HG03442 (cell line): ENCODE measurements around the gene TDRKH.
"Not testable (repeated sequence)": the region's sequence is repeated elsewhere in the genome, so short reads cannot be mapped to it uniquely, and the experiment has no call there.

Experiments
- ATAC-seq: cut with Tn5 transposase; IDR thresholded peaks from one replicate; pipeline ENCODE4 v1.9.1; 2021; ENCODE audit warnings: mild to moderate bottlenecking, moderate library complexity; ENCODE audit not compliant: unreplicated experiment

Gene TDRKH

DNA sequence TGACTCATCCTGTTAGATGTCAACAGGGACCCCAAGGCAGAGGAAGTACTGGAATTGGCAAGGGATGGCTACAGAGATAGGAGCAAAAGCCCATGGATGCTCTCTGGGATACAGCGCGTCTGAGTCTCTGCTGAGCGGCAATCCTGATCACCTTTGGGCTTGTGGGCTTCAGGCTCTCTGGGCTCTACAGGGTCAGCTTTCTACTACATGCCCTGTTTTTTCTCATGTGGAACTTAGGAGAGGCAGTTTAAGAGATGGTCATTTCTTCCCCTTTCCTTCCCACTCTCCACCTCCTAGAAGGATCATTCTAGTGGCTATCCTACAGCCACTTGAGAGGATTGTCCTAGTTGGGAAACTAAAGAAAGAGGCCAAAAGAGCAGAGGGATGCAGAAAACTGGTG lies 13.6 kb upstream of the TDRKH start:
- ATAC-seq, result no peak

DNA sequence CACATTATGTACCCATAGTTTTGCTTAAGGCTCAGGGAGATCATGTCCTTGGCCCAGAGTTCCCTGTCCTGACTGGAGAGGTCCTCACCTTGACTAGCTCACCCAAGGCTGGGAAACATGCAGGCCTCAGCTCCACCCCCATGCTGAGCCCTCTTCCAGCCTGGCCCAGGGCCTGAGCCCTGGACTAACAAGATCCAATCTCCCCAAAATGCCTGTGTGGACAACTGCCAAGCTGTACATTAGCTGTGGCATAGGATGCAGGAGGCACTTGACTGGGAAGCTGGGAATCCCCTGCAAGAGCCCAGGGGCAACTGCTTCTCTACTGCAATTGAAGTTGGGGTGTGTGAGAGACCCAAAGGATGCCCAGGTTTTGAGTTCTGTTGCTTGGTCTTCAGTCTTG lies 12.9 kb upstream of the TDRKH start:
- no peak for ATAC-seq

- ATAC-seq, result no peak
These were observed 12.1 kb upstream of the TDRKH start for GRCh38 chr1:151802372-151802771.

GRCh38 chr1:151801846-151802245 lies 11.5 kb upstream of the TDRKH start:
- ATAC-seq, result no peak

GRCh38 chr1:151801310-151801820 lies 11.1 kb upstream of the TDRKH start:
- no peak for ATAC-seq

- ATAC-seq, result no peak
These were observed 10.5 kb upstream of the TDRKH start for GRCh38 chr1:151800830-151801229.

DNA sequence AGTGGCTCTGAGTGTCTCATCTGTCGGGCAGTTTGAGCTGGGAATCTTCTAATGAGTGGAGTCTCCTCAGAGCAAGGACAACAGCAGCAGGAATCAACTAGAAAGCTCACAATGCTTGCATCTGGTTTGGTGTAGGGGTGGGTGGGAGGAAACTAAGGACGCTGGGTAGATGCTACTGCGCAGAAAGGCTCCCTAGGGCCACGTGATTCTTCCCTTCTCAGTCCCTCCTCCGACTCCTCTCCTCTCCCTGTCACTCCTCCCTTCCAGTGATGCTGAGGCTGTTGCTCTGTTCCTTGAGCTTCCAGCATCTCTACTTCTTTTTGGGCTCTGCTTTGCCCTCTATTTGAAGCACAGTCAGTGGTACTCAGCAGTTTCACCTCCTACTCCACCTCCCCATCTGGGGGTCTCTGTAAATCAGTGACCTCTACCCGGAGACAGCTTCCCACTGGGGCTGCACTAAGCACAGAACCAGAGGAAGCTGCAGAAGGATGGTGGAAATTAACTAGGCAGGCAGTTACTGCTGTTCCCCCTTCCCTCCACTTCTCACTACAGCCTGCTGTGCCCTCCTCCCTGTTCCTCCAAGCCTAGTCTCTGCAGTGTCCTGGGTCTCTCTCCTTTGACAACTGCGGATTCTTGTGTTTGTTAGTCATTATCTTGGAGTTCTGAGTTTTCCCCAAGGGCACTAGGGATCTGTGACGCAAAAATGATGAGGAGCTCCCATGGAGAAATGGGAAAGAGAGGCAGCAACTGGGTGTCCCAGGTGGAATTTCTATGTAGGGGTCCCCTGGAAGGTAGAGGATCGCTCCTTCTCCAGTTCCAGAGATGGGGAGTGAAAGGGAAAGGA lies 9.1 kb upstream of the TDRKH start:
- no peak for ATAC-seq

- no peak for ATAC-seq
These were observed 8.3 kb upstream of the TDRKH start for GRCh38 chr1:151798571-151798970.

DNA sequence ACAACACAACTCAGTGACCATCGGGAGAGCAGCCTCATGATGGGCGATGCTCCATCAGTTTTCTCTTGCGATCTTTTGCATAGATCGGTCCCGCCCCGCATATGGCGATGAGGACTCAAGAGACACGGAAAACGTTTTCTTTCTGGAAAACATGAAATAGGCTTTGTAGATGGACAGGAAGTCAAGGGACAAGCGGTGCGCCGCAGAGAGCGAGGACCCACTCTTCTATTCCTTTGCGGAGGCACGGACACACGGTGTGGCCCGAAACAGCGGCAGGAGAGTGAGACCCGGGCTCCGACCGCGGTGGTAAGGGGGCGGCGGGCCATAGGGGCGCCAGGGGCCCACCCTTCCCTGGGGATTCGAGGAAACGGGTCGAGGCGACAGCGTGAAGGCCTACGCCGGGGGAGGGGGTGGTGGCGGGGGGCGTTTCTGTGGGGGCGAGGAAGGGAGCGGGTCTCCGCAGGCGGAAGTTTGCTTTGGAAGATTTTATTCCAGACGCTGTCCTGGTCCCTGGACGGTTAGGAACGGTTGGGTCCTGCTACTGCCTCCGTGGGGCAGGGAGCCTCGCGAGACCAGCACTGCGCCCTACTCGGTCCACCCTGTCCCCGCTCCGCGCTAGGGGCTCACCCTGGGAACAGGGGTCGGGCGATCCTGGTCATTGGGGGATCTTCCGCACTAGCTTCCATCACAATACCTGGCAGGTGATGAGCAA lies 796 bp upstream of the TDRKH start:
- ATAC-seq, result no peak

GRCh38 chr1:151787689-151788088 lies 2.6 kb downstream of the TDRKH start:
- ATAC-seq, result no peak

DNA sequence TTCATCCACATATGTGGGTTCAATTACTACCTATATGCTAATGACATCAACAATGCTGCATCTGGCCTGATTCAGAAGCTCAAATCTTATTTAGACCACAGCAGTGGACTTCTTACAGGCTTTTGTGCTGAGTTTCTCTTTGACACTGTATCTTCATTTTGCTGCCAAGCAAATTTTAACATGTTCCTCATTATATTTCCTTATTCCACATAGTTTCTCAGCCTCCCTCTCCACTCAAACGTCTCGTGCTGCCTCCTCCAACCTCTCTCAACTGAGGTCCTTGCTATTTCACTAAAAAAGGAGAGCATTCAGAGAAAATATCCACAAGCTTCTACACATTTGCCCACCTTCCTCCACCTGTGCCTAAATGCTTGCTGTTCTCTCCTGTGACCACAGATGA lies 6.5 kb downstream of the TDRKH start:
- ATAC-seq, result no peak

DNA sequence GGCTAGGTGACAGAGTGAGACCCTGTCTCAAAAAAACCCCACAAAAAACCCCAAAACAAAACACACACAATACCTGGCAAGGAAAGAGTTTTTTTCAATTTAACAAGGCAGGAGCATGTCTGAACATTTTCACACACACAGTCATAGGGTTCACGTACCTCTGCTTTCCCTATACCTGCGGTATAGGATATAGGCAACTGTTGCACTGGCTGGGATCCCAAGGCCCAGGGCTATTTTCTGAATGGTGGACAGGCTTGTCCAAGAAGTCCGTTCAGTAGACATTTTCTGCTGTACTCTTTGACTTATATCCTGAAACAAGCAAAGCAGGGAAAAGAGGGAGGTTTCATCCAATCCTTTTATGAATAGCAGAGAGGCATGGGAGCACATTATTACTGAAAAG lies 7.6 kb downstream of the TDRKH start:
- no peak for ATAC-seq

- ATAC-seq, result not testable (repeated sequence)
These were observed 8.3 kb downstream of the TDRKH start for GRCh38 chr1:151782026-151782425.

DNA sequence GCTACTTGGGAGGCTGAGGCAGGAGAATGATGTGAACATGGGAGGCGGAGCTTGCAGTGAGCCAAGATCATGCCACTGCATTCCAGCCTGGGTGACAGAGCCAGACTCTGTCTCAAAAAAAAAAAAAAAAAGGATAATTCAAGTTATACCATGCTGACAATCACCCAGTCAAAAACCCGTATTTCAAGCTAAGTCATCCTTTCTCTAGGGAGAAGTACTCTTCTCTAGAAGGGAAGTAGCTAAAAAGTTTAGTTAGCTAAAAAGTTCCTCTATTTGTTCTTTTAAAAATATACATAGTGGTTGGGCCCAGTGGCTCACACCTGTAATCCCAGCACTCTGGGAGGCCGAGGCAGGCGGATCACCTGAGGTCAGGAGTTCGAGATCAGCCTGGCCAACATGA lies 9.6 kb downstream of the TDRKH start:
- ATAC-seq, result not testable (repeated sequence)

DNA sequence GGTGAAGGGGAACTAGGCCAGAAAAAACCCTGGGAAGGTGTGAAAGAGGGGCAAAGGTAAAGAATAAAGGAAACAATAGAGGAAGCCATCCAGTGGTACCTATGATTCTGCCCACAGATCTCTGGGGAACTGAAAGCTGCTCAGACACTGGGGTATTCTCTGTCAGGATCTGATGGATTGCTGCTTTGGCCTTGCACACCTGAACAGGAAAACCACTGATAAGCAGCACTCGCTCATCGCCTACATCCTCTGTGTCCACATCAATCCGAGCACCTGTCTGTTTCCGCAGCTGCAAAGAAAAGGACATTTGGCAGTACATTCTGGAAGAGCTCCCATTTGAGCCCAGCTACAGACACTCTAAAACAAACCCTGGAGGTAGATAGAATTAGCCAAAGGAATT lies 10.4 kb downstream of the TDRKH start:
- ATAC-seq, result no peak

DNA sequence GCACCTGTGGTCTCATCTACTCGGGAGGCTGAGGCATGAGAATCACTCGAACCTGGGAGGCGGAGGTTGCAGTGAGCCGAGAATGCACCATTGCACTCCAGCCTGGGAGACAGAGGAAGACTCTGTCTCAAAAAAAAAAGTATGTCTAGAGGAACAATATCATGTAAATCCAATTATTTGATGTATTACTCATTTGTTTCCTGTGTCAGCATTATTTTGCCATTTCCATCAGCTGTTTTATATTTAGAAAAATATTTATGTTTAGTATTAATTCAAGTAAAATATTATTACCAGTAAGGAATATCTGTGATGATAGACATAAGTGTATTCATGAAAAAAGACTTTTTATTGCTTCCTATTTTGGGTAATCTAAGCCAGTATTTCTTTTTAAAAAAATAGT lies 13.0 kb downstream of the TDRKH start:
- no peak for ATAC-seq

DNA sequence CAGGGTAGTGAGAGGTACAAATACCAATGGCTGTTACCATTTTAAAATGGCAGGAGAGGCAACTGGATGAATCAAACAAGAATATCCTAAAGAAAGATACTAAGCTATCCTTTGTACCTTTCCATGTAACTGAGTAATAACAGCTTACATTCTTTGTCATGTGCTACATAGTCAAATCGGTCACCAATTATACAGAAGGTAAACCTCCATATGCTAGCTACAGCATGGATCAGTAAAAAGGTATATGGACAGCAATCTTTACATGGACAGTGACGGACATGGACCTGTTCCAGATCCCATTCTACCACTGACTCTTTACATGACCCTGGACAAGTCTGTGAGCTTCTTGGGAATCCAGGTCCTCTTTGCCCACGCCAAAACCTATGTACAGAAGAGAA lies 13.6 kb downstream of the TDRKH start:
- no peak for ATAC-seq

GRCh38 chr1:151775894-151776664 lies 14.2 kb downstream of the TDRKH start:
- ATAC-seq, result no peak

DNA sequence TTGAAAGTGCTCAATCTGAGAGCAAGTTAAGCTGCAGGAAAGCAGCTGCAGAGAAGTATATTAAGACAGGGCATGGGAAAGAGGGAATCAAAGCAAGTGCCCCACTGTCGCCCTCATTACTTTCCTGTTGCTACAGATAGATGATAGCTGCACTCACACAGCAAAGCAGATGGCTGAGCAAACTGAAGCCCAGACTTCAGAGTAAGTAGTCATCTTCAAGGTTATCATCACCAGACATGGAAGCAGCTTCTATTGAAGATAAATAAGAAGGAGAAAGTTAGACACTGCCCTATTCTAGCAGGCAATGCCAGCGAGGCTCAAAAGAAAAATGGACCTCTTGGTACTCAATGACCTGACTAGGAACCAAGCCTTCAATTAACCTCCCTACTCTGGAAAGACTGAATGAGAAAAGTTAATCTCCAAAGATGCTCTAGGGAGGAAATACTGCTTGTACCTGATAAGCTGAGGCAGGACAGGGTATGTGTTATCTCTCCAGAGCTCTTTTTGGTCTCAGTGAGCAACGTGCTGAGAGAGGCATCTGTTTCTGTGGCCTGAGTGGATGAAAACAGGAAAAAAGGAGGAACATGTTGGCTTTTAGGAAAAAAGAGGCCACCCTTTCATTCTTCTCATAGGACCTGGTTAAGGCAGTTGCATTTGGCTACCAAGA lies 15.9 kb downstream of the TDRKH start:
- no peak for ATAC-seq

DNA sequence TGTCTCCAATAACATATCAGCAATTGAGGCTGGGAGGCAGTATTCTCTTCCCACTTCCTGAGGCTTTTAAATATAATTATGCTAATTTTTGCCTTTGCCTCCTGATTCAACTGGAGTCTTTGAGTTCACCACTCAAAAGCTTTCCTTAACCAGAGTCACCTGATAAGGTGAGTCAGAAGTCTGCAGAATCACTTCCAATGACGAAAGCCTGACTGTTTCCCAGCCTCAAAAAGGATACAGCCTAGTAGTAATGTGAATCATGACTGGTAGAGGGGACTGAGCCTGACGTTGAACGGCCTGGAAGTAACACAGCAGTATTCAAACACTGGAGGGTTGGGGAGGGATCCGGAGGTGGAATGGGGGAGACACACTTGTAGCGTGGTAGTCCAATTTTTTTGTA lies 16.6 kb downstream of the TDRKH start:
- ATAC-seq, result no peak

GRCh38 chr1:151769270-151769669 lies 21.0 kb downstream of the TDRKH start:
- ATAC-seq, result not testable (repeated sequence)
